IPS DF 6.9 (cell line): Measurements from ENCODE around the gene SLC24A3.

Experiments
- DNase-seq: peaks from one replicate; pipeline ENCODE4 v3.0.0-alpha.2; 2013; ENCODE audit warnings: low read depth, low spot score
- H3K27ac ChIP-seq: one replicate; pipeline ENCODE4 v1.5.1; 2013; ENCODE audit warnings: low read length, control low read depth
- H3K27me3 ChIP-seq: 2 replicates; pipeline ENCODE4 v1.6.1; 2013; ENCODE audit warnings: mild to moderate bottlenecking, low read length; ENCODE audit not compliant: control insufficient read depth, insufficient read depth
- H3K36me3 ChIP-seq: 2 replicates; pipeline ENCODE4 v1.6.1; 2013; ENCODE audit warnings: low read length; ENCODE audit not compliant: control insufficient read depth, insufficient read depth
- H3K4me1 ChIP-seq: 2 replicates; pipeline ENCODE4 v1.6.1; 2013; ENCODE audit warnings: low read length; ENCODE audit not compliant: control insufficient read depth, insufficient read depth
- H3K4me3 ChIP-seq: 2 replicates; pipeline ENCODE4 v1.5.1; 2013; ENCODE audit warnings: mild to moderate bottlenecking, low read length
- H3K9me3 ChIP-seq: 2 replicates; pipeline ENCODE4 v1.6.1; 2013; ENCODE audit warnings: low read length, inconsistent platforms; ENCODE audit not compliant: control insufficient read depth, insufficient read depth
- WGBS: extraction: QIAGEN DNeasy Blood & Tissue Kit; methylation state at CpG from one replicate; pipeline ENCODE4 v1.1.7; 2013; ENCODE audit warnings: mixed read lengths, missing lambda C conversion rate; ENCODE audit not compliant: insufficient read length, insufficient coverage; 5-methylcytosine and 5-hydroxymethylcytosine counted together

Gene SLC24A3

DNA sequence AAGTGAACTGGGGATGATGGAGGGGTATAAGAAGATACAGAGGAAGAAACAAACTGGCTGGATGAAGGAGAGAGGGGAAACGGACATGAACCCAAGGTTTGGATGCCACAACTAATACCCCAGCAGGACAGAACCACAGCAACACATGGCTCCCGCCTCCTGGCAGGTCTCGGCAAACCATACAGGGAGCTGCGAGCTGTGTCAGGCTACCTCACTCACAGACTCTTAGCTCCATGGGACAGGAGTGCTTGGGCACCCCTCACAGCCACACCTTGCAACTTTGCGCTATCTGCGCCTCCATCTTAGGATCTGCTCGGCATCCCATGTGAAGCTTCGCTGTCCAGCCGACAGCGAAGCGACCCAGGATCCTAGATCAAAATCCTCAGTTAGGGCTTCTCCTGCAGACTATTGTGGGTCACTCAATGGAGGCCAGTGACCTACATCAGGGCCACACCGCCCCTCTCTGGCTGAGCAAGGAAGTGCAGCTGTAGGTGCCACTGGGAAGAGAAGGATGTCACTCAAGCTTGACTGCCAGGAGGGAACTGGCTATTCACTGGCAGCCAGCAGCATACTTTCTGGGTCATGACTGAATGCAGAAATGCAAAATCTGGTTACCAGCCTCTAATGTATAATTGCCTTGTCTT is 371.2 kb downstream of the SLC24A3 start:
- Histone ChIP-seq H3K9me3 (no peaks in the 10 kb centered on the region), H3K27ac (no peak overlapping the region), H3K4me3 (no peak overlapping the region), H3K36me3 (no peaks in the 10 kb centered on the region), H3K27me3 (no peaks in the 10 kb centered on the region), H3K4me1 (peaks cover 2% of the 10 kb centered on the region; the same call in 1 of the 2 replicates)
- no CpG with 5 or more reads among the region's 12 CpGs for WGBS
- peak; percentile 63 for DNase-seq

DNA sequence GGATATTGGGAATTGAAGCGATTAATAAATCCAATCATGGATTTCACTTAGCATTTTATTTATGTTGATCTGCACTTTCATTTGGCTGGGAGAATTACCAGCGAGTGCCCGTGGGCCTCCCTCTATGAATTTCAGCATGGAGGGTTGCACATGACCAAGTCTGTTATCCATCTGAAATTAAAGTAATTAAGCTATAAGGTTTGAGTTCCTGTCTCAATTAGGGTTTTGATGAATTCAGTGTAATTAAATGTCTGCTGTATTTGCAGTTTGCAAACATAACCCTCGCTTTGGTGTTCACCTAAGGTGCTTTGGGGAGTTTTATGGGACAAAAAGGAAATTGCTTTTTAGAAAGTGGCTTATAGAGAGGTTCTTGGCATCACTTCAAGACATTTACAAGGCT is 375.8 kb downstream of the SLC24A3 start:
- Histone ChIP-seq H3K27me3 (no peaks in the 10 kb centered on the region), H3K9me3 (no peaks in the 10 kb centered on the region), H3K4me3 (no peak overlapping the region), H3K36me3 (no peaks in the 10 kb centered on the region), H3K27ac (no peak overlapping the region), H3K4me1 (peaks cover 2% of the 10 kb centered on the region; the same call in 1 of the 2 replicates)
- DNase-seq: no peak
- WGBS: no CpG with 5 or more reads among the region's 4 CpGs

DNA sequence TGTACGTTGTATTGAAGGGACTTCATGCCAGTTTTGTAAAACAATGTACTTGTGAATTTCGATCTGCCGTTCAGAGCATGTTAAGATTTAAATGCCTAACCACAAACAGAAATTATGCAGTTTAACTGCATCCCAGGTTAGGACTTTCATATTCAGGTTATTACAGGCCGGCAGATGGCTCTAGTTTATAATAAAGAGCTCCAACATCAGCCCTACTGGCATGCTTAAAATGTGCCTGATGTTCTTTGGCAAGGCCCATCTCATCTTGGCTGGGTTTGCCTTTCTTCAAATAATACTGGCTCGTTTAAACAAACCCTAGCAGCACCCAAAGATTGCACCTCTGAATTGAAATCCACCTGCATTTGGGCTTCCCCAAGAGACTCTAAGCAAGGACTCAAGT is 376.3 kb downstream of the SLC24A3 start:
- WGBS: no CpG with 5 or more reads among the region's 5 CpGs
- Histone ChIP-seq H3K9me3 (no peaks in the 10 kb centered on the region), H3K4me1 (no peaks in the 10 kb centered on the region), H3K27ac (no peak overlapping the region), H3K36me3 (no peaks in the 10 kb centered on the region), H3K27me3 (no peaks in the 10 kb centered on the region), H3K4me3 (no peak overlapping the region)
- no peak for DNase-seq

DNA sequence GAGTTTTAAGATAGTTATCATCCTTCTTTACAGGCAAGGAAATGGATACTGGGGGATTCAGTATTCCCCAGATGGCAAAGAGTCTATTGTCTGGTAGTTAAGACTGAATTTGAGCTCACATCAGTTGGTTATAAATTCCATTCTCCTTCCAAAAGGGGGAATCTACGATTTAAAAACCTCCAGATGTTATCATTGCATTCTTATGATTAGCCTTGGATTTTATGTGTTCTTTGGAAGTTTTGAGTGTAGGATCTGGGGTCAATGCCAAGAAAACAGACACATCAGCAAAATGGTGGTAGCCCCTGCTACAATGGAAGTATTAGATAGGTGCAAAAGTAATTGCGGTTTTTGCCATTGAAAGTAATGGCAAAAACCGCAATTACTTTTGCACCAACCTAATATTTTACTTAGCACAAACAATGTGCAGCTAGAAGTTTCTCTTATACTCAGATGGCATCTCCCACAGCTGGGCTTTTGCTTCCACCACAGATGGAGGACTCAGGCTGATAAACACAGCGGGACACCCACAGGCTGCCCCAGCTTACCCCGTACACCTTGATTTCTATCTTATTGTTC is 377.4 kb downstream of the SLC24A3 start:
- Histone ChIP-seq H3K27me3 (no peaks in the 10 kb centered on the region), H3K9me3 (no peaks in the 10 kb centered on the region), H3K27ac (no peak overlapping the region), H3K36me3 (no peaks in the 10 kb centered on the region), H3K4me3 (no peak overlapping the region), H3K4me1 (no peaks in the 10 kb centered on the region)
- DNase-seq: no peak
- no CpG with 5 or more reads among the region's 5 CpGs for WGBS

DNA sequence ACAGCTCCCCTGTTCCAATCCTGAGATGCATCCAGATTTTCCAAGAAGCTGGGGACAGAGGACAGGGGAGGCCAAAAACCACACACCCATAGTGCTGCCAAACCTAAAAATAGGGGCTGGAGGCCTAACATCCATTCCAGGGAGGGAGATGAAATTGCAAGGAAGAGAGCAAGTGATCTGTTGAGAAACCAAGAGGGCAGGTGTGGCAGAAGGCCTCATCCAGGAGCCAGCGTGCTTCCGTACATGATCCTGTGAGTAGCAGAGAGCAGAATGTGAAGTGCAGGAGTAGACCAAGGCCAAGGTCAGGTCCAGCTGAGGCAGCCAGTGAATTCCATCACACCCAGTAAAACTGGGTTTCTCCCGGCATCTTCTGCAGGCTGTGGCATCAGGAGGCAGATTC is 377.9 kb downstream of the SLC24A3 start:
- no peak for DNase-seq
- Histone ChIP-seq H3K27me3 (no peaks in the 10 kb centered on the region), H3K36me3 (no peaks in the 10 kb centered on the region), H3K4me3 (no peak overlapping the region), H3K27ac (no peak overlapping the region), H3K4me1 (no peaks in the 10 kb centered on the region), H3K9me3 (no peaks in the 10 kb centered on the region)
- no CpG with 5 or more reads among the region's 3 CpGs for WGBS

DNA sequence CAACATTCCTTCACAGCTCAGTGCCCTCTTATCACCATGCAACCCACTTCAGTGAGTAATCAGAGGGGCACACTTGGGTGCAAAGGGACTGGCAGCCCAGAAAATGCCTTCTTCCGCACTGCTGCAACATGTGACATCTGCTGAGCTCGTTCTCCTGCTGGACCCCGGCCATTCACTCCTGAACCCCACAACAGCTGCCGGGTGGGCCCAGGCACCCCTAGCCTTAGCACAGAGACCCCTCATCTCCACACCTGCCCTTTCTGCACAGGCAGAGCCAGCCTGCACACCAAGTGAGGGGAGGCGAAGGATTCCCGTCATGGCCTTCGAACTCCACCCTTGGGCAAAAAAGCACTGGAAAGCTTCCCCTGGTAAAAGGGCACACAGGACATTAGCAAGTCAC is 381.3 kb downstream of the SLC24A3 start:
- Histone ChIP-seq H3K9me3 (no peaks in the 10 kb centered on the region), H3K27me3 (no peaks in the 10 kb centered on the region), H3K4me1 (peaks cover 2% of the 10 kb centered on the region), H3K27ac (no peak overlapping the region), H3K36me3 (no peaks in the 10 kb centered on the region), H3K4me3 (no peak overlapping the region)
- no CpG with 5 or more reads among the region's 7 CpGs for WGBS
- no peak for DNase-seq

DNA sequence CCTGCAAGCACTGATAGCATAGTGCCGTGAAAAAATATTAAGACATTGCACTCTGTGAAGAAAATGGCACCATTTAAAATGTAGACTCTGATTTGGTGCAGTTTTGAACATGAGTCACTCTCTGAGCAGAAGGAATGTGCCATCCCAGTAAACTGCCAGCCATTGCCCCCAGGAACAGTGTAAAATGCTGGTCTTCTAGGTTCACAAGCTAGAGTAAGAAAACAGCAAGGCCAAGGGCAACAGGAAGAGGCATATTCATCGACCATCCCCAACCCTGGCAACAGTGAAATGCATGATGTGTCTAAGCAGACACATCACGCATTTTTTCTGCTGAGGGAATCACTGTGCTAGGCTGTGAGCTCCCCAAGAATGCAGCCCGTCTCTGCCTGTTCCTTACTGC is 382.5 kb downstream of the SLC24A3 start:
- Histone ChIP-seq H3K27me3 (no peaks in the 10 kb centered on the region), H3K4me3 (no peak overlapping the region), H3K36me3 (no peaks in the 10 kb centered on the region), H3K27ac (no peak overlapping the region), H3K4me1 (peaks cover 2% of the 10 kb centered on the region), H3K9me3 (no peaks in the 10 kb centered on the region)
- no peak for DNase-seq
- WGBS: no CpG with 5 or more reads among the region's 4 CpGs

DNA sequence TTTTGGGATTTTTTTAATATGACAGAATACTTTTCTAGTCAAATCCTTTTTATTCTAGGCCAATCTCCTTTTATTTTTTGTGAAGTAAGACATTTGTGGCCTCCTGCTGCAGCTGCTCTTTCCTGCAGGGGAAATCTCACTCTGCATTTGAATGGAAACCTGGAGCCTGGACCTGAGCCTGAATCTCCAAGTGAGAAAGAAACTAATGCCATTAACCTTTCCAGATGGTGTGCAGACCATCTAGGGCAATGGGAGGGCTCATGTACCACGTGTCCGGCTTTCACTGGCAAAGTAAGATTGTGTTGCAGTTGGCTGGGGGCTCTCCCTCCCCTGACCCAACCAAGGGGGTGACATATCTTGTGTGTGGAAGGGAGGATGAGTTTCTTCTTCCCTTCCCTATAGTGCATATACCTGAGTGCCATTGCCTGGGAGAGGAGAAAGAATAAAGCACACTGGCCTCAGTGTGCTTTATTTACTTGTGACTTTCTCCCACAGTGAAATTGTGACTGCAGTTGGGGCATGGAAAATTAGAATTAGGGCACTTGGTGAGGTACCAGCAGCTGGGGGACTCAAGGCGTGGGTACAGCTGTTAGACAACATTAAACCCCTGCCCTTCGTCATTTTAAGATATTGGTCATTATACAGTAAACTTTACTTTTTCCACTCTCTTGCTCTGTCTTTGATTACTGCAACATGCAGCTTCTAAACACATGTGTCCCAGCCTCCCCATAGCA is 385.8 kb downstream of the SLC24A3 start:
- Histone ChIP-seq H3K9me3 (no peaks in the 10 kb centered on the region), H3K36me3 (no peaks in the 10 kb centered on the region), H3K27ac (no peak overlapping the region), H3K4me1 (peaks cover 2% of the 10 kb centered on the region), H3K4me3 (no peak overlapping the region), H3K27me3 (no peaks in the 10 kb centered on the region)
- no peak for DNase-seq
- WGBS: no CpG with 5 or more reads among the region's 4 CpGs

DNA sequence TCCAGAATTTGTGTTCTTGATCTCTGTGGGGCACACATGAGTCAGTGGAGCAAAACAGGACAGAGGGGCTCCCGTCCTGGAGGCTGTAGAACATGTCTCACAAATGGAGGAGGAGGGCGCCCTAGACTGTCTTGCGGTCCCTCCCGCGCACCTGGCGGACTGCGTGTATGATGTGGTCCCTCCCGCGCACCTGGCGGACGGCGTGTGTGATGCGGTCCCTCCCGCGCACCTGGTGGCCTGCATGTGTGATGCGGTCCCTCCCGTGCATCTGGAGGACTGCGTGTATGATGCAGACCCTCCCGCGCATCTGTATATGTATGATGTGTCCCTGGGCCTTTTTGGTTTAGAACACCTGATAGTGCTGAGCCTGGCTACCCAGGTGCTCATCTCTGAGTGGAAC is 386.8 kb downstream of the SLC24A3 start:
- no peak overlapping the region for H3K4me3 ChIP-seq
- H3K27me3 ChIP-seq: no peaks in the 10 kb centered on the region
- H3K9me3 ChIP-seq: no peaks in the 10 kb centered on the region
- no CpG with 5 or more reads among the region's 20 CpGs for WGBS
- no peaks in the 10 kb centered on the region for H3K36me3 ChIP-seq
- no peak overlapping the region for H3K27ac ChIP-seq
- H3K4me1 ChIP-seq: peaks cover 2% of the 10 kb centered on the region
- DNase-seq: no peak

DNA sequence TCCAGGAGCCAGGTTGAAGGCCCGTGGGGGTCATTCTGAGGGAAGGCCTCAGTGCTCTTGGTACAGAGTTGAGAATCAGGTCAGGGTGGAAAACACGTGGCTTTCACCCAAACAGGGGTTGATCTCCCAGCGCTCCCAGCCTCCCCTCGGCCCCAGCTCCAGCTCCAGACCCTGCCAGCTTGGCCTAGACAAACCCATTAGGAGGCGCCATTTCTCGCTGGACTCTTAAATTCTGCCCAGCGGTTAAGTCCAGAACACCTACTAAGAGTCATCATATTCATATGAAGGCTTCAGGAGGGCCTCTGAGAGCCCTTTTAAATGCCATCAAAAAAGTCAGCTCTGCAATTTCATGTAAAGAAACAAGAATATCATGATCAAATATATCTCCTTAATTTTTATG is 387.6 kb downstream of the SLC24A3 start:
- H3K36me3 ChIP-seq: no peaks in the 10 kb centered on the region
- no peak for DNase-seq
- H3K9me3 ChIP-seq: no peaks in the 10 kb centered on the region
- H3K27me3 ChIP-seq: no peaks in the 10 kb centered on the region
- H3K4me1 ChIP-seq: peaks cover 2% of the 10 kb centered on the region
- WGBS: no CpG with 5 or more reads among the region's 7 CpGs
- H3K27ac ChIP-seq: no peak overlapping the region
- H3K4me3 ChIP-seq: no peak overlapping the region
